HG03066 (cell line): ENCODE data around the gene DGKI.

ENCODE experiments used
- ATAC-seq: cut with Tn5 transposase; IDR thresholded peaks from one replicate; pipeline ENCODE4 v1.9.1; 2021; ENCODE audit warnings: low read depth; ENCODE audit not compliant: unreplicated experiment

DGKI gene

DNA sequence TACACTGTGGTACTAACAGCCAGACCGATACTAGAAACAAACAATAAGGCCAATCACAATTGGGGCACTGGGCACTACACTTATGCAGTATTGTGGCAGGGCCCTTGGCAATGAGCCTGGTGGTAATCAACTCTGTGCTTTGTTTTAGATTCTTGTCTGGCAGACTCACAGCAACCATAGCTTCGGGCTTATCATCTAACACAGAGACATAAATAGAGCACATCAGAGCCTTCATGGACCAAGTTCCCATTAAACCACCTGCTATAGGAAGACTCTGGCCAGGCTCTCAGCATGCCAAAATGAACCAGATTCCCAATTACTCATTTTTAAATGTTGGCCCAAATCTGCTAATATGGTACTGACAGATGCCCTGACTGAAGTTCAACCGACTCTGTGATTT, 218.6 kb downstream of the DGKI start:
- ATAC-seq, result no peak

DNA sequence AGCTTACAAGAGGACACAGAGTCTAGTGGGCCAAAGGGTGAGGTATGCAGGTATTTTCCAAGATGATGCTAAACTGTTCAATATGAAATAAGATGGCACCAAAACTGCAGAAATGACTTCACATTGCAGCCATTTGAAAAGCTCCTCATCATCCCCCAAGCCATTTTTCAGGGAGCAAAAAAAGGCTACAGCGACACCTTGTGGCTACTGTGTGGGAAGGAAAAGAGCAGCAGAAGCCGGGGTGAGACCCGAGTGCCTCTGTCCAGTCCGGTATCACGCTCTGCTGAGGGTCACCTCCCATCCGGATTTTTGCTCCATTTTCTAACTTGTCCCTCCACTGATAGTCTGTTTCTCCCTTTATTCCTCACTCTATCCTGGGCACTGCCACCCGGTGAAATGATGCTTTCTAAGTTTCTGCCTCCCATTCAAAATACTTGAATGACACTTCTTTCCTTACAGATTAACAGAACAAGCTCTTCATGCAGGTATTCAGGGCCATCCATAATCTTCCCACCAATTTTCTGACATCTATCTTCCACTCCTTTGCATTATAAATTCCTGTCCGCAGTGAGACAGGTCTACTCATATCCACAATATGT, 220.2 kb downstream of the DGKI start:
- peak; percentile 63 for ATAC-seq

DNA sequence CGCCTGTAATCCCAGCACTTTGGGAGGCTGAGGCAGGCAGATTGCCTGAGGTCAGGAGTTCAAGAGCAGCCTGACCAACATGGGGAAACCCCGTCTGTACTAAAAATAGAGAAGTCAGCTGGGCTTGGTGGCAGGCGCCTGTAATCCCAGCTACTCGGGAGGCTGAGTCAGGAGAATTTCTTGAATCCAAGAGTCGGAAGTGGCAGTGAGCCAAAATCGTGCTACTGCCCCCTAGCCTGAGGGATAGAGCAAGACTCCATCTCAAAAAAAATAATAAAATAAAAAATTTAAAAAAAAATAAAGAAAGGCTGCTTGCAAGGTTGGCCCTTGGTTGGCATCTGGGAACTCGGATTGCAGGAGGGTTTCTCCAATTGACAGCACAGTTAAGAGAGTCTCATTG, 221.6 kb downstream of the DGKI start:
- no peak for ATAC-seq

DNA sequence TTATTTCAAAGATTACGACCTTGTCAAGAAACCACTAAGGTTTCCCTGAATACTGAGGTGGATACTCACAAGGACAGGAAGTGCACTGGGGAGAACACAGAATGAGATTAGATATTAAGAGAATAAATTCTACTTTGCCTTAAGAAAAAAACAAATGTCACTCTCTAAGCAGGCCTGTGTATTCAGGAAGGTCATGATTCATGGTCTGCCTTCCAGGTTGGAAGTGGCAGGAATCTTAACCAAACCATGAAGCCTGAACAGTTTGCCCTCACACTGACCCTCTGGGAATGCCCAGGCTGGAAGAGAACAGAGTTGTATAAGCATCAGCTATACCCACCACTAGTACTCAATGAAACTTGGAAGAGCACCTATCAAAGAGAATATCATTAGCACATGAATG, 227.6 kb downstream of the DGKI start:
- ATAC-seq, result no peak

DNA sequence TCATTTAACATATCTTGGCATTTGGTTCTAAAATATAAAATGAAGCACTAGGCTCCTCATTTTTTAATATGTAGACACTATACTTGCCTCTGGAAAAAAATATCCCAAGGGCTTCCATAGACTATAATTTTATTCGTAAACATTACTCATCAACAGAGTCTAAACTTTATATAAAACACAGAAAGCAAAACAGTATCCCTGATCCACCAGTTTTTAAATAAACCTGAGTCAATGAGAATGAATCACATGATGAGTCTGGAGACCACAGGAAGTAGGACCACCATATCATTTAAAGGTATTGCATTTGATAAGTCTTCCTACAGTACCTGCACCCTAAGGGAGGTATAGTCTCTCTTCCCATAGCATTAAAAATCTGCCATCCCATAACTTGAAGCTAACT, 228.0 kb downstream of the DGKI start:
- ATAC-seq, result no peak

DNA sequence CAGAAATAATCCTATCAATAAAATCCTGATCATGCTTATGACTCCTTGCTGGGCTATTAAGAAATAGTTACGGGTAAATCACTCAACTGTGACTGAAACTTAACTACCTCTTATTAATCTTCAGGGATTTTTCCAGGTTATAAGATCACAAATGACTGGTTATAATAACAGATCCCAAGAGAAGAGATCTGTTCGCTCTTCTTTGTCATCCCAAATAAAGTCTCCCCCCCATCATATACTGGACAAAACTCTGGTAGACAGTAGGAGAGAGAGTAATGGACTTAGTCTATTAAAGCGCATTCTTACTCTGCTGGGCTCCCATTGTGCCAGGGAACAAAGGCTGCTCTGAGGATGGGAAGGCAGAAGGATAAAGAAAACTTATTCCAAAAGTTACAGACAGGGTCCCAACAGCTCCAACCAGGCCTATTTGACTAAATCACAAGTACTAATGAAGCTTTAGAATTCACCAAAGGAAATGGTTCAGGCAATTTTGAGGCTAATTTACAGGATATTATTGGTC, 233.7 kb downstream of the DGKI start:
- no peak for ATAC-seq

DNA sequence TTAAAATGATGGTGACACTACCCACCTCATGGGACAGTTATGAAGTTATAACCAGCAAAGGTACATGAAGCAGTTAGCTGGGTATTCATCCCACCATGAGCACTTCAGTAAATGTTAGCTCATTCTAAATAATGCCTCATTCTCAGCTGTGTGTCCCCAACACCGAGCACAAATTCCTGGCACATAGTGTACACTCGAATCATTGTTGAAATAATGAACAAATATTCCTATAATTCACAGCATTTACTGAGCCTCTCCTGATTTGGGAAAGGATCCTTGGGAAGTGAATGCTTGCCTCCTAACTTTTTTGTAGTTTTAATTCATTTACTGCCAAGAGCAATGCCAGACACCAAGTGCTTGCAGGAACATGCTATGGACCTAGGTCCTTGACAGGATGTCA, 235.2 kb downstream of the DGKI start:
- no peak for ATAC-seq

DNA sequence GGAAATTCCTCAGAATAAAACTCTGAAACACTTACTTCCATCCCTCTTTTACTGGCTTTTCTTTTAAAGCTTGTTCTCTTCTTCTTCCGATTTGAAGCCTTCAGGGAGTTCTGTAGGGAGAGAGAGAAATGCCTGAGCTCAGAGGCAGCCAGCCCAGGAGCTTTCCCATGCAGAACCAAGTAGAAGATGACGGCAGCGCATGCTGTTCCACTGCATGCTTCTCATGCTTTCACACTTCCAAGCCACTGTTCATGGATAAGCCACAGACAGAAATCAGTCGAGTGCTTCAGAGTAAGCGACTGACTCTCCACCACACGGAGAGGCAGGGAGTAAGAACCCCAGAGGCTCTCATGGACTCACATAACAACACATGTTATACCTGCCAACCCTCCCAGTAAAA, 237.3 kb downstream of the DGKI start:
- no peak for ATAC-seq

DNA sequence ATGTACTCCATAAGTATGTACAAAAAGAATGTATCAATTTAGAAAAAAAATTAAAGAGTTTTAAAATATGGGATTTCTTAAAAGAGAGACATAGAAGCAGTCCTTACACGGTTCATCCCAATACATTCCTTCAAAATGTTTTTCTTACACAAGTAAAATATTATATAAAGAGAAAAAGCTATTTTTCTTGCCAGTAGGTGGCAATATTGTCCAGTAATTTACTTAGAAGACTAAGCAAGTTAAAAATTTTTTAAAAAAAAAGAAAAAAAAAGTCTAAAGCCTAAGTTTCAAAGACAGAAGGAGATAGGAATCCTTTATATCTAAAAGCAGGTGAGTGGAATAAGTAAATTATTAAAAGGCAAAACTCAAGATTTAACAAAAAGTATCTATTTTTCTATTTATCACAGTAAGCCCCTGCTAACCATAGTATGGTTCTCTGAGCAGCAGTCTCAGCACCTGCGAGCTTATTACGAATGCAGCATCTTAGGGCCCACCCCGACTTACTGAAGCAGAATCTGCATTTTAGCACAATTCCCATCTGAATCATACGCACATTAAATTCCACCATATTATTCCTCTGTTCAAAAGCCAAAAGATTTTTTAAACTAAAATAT, 240.6 kb downstream of the DGKI start:
- no peak for ATAC-seq

DNA sequence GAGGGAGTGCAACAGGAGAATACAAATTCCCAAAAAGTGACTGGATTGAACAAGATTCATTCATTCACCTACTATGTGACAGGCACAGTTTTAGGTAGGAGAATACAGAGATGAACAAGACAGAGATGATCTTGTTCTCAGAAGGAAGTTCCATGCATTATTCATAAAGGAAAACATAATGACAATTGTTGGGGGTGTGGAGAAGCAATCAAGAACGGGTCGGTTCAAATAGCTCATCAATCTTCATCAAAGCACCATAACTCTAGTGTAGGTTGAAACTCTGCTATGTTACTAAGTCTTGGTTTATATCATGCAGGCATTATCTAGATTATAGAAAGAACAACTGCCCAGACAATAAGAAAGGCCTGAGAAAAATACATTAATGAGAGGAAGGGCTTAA, 243.7 kb downstream of the DGKI start:
- ATAC-seq, result no peak

DNA sequence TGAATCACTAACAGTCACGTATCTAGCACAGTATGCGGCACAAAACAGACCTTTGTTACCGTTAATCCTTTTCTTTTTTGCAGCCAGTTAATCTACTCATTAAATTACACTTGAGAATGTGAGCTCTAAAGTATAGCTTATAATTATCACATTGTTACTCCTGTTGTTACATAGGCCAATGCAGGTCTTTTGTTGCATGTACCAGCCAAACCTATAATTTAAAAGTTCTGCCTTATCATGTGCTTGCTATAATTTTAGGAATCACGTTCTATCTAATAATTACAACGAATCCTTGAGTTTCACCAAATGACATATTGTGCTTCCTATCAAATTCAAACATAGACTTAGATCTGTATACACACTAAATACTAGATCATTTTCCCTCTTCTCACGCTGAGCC, 245.1 kb downstream of the DGKI start:
- no peak for ATAC-seq

DNA sequence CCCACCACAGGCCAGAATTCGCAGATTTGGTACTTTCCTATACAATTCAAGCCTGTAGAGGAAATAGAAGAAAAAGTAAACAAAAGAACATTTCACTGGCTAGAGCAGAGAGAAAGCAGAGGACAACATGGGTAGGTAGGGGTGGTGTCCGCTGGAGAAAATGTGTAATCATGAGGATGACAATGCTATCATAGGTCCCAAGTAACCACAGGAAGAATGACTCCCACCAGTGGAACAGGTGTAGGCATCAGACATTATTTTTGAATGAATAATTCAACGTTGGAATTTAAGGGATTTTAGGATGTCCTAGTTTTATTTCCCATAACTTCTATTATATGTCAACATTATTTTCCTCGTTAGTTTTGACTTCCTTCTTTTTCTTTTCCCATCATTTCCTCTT, 248.9 kb downstream of the DGKI start:
- no peak for ATAC-seq

DNA sequence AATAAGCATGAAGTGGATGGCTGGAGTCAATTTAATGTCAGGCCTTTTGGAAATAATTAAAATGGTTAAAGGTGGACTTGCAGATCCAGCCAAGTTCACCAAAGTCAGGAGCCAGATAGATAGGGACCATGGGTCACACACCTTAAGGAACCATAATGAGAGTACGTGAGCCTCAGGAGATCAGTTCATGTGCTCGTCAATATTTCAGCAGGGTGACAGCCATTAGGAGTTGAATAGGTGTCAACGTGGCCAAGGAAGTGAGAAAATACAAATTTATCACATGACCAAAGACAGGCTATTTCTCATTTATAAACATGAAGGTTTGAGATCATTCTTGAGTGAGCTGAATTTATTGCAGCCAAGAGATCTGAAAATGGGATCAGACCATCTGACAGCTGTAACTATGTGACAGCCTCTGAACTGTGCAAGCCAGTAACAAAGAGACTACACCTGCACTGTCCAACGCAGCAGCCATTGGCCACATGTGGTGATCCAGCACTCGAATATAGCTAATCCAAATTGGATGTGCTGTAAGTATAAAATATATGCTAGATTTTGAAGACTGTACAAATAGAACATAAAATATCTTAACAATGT, 253.6 kb downstream of the DGKI start:
- no peak for ATAC-seq

DNA sequence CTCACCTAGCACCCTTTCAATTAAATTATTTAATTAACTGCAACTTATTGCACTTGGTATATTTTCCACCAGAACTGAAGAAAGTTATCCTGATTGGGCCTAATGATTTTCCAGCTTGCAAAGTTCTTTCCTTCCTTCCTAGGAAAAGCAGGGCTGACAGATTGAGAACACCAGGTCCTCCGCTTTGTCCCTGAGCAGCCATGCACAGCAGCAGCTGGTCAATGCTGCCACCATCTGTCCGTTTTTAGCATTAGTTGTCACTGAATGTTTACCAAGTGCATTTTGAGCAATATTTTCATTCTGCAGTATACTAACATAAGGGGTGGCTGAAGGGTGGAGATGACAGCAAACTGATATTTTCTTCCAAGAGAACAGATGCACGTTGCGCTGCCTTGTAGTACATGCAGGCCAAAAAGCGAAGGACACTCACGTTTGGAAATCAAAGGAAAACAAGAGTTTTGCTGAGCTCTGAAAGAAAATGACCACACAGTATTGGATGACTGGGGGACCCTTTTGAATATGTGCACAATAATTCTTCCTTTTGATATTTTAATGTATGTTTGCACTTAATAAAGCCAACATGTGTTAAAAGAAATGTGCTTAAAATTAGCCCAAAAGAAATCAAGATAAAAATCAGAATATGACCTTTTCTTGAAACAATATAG, 254.4 kb downstream of the DGKI start:
- no peak for ATAC-seq

DNA sequence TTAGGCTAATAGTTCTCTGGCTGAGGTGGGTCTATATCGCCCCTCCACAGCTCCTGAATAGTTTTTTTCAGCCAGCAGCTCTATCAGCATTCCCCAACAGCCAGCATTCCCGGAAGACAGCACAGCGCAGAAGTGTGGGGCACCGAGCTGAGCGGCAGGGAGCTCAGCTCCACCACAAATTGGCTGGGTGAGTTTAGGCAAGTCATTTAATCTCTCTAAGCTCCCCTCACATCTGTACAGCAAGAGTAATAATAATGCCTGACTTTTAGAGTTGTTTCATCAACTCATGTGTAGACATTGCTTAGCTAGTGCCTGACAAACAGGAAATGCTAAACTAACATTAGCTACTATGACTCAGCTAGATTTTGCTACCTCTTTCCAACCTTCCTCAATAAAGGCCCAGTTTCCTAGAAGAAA, 255.3 kb downstream of the DGKI start:
- ATAC-seq, result no peak

DNA sequence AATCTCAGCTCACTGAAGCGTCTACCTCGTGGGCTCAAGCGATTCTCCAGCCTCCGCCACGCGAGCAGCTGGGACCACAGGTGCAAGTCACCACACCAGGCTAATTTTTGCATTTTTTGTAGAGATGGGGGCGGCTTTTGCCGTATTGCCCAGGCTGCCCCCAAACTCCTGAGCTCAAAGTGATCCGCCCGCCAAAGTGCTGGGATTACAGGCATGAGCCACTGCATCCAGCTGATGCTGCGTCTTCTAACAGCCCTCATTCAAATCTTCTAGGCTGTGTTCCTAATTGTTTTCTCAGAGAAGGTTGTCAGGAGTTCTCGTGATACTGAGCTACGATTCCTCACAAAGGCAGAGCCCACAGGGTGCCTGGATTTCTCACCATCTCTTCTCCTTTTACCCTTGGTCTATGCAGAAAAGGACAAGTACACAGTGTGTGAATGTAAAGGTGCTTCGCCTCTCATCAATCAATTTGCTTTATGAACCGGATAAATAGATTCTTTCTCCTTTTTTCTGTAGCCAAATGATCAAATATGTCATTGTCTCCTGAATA, 255.9 kb downstream of the DGKI start:
- ATAC-seq, result no peak

DNA sequence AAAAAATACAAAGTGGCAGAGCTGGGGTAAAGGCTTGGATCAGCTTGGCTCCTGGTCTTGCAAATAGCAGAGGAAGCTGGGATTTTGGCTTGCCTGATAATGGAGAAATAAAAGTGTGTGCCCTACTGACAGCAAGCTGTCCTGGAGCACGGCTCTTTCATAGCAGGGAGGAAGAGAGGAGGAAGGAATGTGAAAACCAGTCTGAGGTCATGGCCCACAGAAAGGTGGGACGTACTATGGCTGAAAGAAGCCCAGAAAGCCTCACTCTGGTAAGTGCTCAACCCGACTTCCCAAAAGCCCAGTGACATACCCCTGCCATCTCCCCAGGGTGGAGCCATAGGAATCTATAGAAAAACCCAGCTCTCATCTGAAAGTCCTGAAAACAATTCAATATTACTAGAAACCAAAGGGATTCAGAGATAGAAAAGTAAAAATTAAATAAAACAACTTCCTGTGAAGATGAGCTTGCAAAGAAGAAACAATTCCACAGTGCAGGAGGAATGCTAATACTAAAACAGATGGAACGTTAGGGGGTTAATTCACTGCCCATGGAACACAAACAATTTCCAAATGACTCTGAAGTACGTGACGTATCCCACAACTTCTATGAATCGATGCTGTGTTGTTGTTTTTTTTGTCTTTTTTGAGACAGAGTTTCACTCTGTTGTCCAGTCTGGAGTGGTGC, 256.6 kb downstream of the DGKI start:
- ATAC-seq, result no peak

DNA sequence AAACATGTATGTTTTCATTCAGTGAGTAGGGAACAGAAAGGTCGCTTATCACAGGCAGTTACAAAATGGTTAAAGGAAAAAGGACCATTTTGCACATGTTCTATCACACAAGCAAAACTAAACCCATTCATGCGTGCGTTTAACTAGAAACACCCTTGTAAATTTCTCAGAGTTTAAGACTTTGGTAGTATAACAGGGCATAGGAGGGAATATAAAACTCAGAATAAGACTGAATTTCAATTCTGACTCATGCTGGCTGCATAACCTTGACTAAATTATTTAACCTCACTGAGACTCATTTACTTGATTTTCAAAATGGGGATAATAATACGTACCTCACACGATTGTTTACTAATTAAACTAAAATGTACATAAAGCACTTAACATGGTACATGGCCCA, 259.4 kb downstream of the DGKI start:
- no peak for ATAC-seq

DNA sequence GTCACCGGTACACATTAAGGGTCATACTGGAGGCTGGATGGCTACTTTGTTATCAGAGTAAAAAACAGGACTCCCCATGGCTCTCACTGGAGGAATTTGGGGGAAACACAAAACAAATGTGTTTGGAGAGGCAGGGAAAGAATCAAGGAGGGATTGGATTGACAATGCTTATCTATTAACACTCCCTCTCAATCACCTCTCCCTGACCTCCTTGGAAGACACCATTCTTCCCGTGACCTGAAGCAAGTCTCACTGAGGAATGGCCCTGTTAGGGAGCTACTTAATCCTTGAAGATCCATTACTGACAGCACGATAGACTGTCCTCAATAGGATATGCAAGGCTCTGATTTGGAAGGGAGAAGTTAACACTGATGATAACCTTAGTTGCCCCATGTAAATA, 261.2 kb downstream of the DGKI start:
- no peak for ATAC-seq

DNA sequence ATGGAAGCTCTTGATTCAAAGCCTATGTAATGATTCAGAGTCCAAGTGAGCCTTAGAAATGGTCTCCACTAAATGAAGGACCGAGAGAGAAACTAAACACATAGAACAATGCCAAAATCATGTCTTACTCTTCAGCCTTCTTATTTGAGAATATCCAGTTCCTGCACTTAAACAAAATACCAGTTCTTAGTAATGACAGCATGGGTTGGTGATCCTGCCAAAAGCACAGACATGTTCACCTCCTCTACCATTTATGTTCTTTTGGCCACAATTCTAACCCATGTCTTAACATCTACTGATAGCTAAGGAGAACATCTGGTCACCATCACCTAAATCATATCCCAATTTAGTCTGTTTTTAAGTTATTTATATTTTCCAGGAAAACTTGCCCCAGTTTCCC, 263.6 kb downstream of the DGKI start:
- no peak for ATAC-seq
